Omental fat pad (tissue), 4 donors: Measurements from ENCODE around the gene FBXL13. TPM values are rescaled to one million over a fixed set of nuclear protein-coding genes. Genes with fewer than 3 reads are reported as not detected.
"Not testable (repeated sequence)": the region's sequence is repeated elsewhere in the genome, so short reads cannot be mapped to it uniquely, and the experiment has no call there.

ENCODE experiments used
- ATAC-seq: fragments of 150-250 bp; one replicate; pipeline ENCODE4 v1.9.1; 2016; ENCODE audit warnings: mild to moderate bottlenecking, moderate library complexity; ENCODE audit not compliant: low FRiP score
- DNase-seq: peaks from one replicate; pipeline ENCODE4 v3.0.0-alpha.2; 2019; ENCODE audit warnings: low spot score
- total RNA-seq, 4 donors: library from RNA; depleted of rRNA; stranded (reverse); fragments of >200 nt; gene quantifications; one replicate each; pipeline ENCODE4 v1.1.0, GENCODE V29; 2016
- TF ChIP-seq, protein P1 (sequence below), 3 donors: fragments of 450-650 bp; IDR thresholded peaks; one replicate each; pipeline ENCODE4 v1.5.1; 2016 to 2017; ENCODE audit warnings: antibody characterized with exemption in 3 of 3, mild to moderate bottlenecking in 3 of 3, moderate library complexity in 2 of 3

Gene FBXL13
- total RNA-seq, 4 donors from 2014 or later, result 2.1 to 4.9 (median 3.4) TPM

GRCh38 chr7:102841290-102841689, 233.3 kb downstream of the FBXL13 start:
- TF ChIP-seq, protein P1, sequence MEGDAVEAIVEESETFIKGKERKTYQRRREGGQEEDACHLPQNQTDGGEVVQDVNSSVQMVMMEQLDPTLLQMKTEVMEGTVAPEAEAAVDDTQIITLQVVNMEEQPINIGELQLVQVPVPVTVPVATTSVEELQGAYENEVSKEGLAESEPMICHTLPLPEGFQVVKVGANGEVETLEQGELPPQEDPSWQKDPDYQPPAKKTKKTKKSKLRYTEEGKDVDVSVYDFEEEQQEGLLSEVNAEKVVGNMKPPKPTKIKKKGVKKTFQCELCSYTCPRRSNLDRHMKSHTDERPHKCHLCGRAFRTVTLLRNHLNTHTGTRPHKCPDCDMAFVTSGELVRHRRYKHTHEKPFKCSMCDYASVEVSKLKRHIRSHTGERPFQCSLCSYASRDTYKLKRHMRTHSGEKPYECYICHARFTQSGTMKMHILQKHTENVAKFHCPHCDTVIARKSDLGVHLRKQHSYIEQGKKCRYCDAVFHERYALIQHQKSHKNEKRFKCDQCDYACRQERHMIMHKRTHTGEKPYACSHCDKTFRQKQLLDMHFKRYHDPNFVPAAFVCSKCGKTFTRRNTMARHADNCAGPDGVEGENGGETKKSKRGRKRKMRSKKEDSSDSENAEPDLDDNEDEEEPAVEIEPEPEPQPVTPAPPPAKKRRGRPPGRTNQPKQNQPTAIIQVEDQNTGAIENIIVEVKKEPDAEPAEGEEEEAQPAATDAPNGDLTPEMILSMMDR (IDR thresholded peaks at IDR 0.05), result no peak
- ATAC-seq (no peak), DNase-seq (no peak)

- no peak for ATAC-seq
- DNase-seq, result no peak
- TF ChIP-seq, protein P1 (IDR thresholded peaks at IDR 0.05), result no peak
These were observed 234.2 kb downstream of the FBXL13 start for GRCh38 chr7:102840404-102840803.

DNA sequence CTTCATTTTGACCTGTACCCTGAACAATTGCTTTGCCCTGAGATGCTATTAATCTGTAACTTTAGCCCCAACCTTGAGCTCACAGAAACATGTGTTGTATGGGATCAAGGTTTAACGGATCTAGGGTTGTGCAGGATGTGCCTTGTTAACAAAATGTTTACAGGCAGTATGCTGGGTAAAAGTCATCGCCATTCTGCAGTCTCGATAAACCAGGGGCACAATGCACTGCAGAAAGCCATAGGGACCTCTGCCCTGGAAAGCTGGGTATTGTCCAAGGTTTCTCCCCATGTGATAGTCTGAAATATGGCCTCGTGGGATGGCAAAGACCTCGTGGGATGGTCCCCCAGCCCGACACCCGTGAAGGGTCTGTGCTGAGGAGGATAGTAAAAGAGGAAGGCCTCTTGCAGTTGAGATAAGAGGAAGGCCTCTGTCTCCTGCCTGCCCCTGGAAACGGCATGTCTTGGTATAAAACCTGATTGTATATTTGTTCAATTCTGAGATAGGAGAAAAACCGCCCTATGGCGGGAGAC, 236.0 kb downstream of the FBXL13 start:
- not testable (repeated sequence) for DNase-seq

GRCh38 chr7:102837802-102838201, 236.8 kb downstream of the FBXL13 start:
- ATAC-seq (no peak), DNase-seq (no peak)
- TF ChIP-seq, protein P1 (IDR thresholded peaks at IDR 0.05), result no peak

More for the DNA sequence above, 236.0 kb downstream of the FBXL13 start:
- not testable (repeated sequence) for ATAC-seq

DNA sequence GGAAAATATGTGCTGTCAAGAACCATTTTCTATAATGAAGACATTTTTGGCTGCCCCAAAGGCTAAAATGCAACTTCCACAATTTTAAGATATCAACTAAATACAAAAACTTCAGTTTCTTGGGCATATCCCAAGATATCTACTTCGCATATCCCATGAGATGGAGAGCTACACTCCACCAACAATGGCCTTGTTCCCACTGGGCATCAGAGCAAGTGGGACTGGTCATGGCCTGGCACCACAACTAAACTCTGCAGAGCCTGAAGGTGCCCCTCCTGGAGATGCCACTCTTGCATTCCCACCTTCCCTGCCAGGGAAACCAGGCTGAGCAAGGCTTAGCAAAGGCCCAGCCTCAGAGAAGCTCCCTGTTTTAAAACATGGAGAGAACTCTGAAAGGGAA, 237.6 kb downstream of the FBXL13 start:
- TF ChIP-seq, protein P1 (IDR thresholded peaks at IDR 0.05), result no peak
- ATAC-seq (no peak), DNase-seq (no peak)

GRCh38 chr7:102836191-102836919, 238.2 kb downstream of the FBXL13 start:
- peak; percentile 86 for ATAC-seq
- TF ChIP-seq, protein P1 (IDR thresholded peaks at IDR 0.05), result no peak
- no peak for DNase-seq

GRCh38 chr7:102834999-102835398, 239.6 kb downstream of the FBXL13 start:
- DNase-seq (no peak), ATAC-seq (peak; percentile 58)
- TF ChIP-seq, protein P1 (IDR thresholded peaks at IDR 0.05), result no peak
